Measurements from ENCODE around the gene CTTNBP2NL.

Gene CTTNBP2NL

GRCh38 chr1:112501810-112502641 lies 106.0 kb downstream of the CTTNBP2NL start:
- no peak overlapping the region for H2AFZ ChIP-seq (ENCODE audit: low read depth)

GRCh38 chr1:112502826-112503225 lies 106.8 kb downstream of the CTTNBP2NL start:
- H4K20me1 ChIP-seq (ENCODE audit: insufficient read depth), result no peaks in the 10 kb centered on the region
- H3K4me3 ChIP-seq (IDR thresholded peaks at IDR 0.05; ENCODE audit: insufficient read depth, low read depth, low read length), result no peak overlapping the region
- no peak overlapping the region for H3K27ac ChIP-seq
- no peaks in the 10 kb centered on the region for H3K36me3 ChIP-seq (ENCODE audit: insufficient read depth)
- H3K9ac ChIP-seq, result no peak overlapping the region
- no peaks in the 10 kb centered on the region for H3K4me1 ChIP-seq (ENCODE audit: low read depth, poor library complexity, severe bottlenecking)
- H2AFZ ChIP-seq (ENCODE audit: low read depth), result no peak overlapping the region
- H3K4me2 ChIP-seq, result no peak overlapping the region
- no peaks in the 10 kb centered on the region for H3K27me3 ChIP-seq (ENCODE audit: insufficient read depth, low read depth)
- no peak for TF ChIP-seq CTCF (conservative IDR thresholded peaks at IDR 0.05; ENCODE audit: low read depth, low read length)
- H3K79me2 ChIP-seq (ENCODE audit: insufficient read depth, low read depth), result no peaks in the 10 kb centered on the region

More at GRCh38 chr1:112501810-112502641, 106.0 kb downstream of the CTTNBP2NL start:
- H3K4me2 ChIP-seq, result no peak overlapping the region
- no peak overlapping the region for H3K4me3 ChIP-seq (IDR thresholded peaks at IDR 0.05; ENCODE audit: insufficient read depth, low read depth, low read length)
- H3K27ac ChIP-seq, result no peak overlapping the region
- no peaks in the 10 kb centered on the region for H3K27me3 ChIP-seq (ENCODE audit: insufficient read depth, low read depth)
- no peaks in the 10 kb centered on the region for H3K36me3 ChIP-seq (ENCODE audit: insufficient read depth)
- H4K20me1 ChIP-seq (ENCODE audit: insufficient read depth), result no peaks in the 10 kb centered on the region
- no peaks in the 10 kb centered on the region for H3K4me1 ChIP-seq (ENCODE audit: low read depth, poor library complexity, severe bottlenecking)
- H3K9ac ChIP-seq, result no peak overlapping the region
- H3K79me2 ChIP-seq (ENCODE audit: insufficient read depth, low read depth), result no peaks in the 10 kb centered on the region
- no peak for TF ChIP-seq CTCF (conservative IDR thresholded peaks at IDR 0.05; ENCODE audit: low read depth, low read length)

- Histone ChIP-seq H3K4me3 (IDR thresholded peaks at IDR 0.05; ENCODE audit: insufficient read depth, low read depth, low read length) (no peak overlapping the region), H3K27me3 (ENCODE audit: insufficient read depth, low read depth) (no peaks in the 10 kb centered on the region), H2AFZ (ENCODE audit: low read depth) (no peak overlapping the region), H3K4me1 (ENCODE audit: low read depth, poor library complexity, severe bottlenecking) (no peaks in the 10 kb centered on the region), H3K4me2 (no peak overlapping the region), H3K9ac (no peak overlapping the region), H3K36me3 (ENCODE audit: insufficient read depth) (no peaks in the 10 kb centered on the region), H3K79me2 (ENCODE audit: insufficient read depth, low read depth) (no peaks in the 10 kb centered on the region), H3K27ac (no peak overlapping the region), H4K20me1 (ENCODE audit: insufficient read depth) (no peaks in the 10 kb centered on the region)
- no peak for TF ChIP-seq CTCF (conservative IDR thresholded peaks at IDR 0.05; ENCODE audit: low read depth, low read length)
Measured at GRCh38 chr1:112504001-112504660, 108.1 kb downstream of the CTTNBP2NL start.

GRCh38 chr1:112504661-112505399 lies 108.8 kb downstream of the CTTNBP2NL start:
- Histone ChIP-seq H3K4me1 (ENCODE audit: low read depth, poor library complexity, severe bottlenecking) (no peaks in the 10 kb centered on the region), H3K27me3 (ENCODE audit: insufficient read depth, low read depth) (no peaks in the 10 kb centered on the region), H3K27ac (no peak overlapping the region)

More at GRCh38 chr1:112504661-112505399, 108.8 kb downstream of the CTTNBP2NL start:
- Histone ChIP-seq H2AFZ (ENCODE audit: low read depth) (no peak overlapping the region), H4K20me1 (ENCODE audit: insufficient read depth) (no peaks in the 10 kb centered on the region), H3K4me3 (IDR thresholded peaks at IDR 0.05; ENCODE audit: insufficient read depth, low read depth, low read length) (no peak overlapping the region), H3K36me3 (ENCODE audit: insufficient read depth) (no peaks in the 10 kb centered on the region), H3K79me2 (ENCODE audit: insufficient read depth, low read depth) (no peaks in the 10 kb centered on the region), H3K4me2 (no peak overlapping the region), H3K9ac (no peak overlapping the region)
- no peak for TF ChIP-seq CTCF (conservative IDR thresholded peaks at IDR 0.05; ENCODE audit: low read depth, low read length)
